ENCODE results near the gene SMC1B. TPM values are rescaled to one million over a fixed set of nuclear protein-coding genes. Genes with fewer than 3 reads are reported as not detected.

The SMC1B gene
- total and polyA plus RNA-seq, 12 donors = 0.05 TPM; not detected in 11

DNA sequence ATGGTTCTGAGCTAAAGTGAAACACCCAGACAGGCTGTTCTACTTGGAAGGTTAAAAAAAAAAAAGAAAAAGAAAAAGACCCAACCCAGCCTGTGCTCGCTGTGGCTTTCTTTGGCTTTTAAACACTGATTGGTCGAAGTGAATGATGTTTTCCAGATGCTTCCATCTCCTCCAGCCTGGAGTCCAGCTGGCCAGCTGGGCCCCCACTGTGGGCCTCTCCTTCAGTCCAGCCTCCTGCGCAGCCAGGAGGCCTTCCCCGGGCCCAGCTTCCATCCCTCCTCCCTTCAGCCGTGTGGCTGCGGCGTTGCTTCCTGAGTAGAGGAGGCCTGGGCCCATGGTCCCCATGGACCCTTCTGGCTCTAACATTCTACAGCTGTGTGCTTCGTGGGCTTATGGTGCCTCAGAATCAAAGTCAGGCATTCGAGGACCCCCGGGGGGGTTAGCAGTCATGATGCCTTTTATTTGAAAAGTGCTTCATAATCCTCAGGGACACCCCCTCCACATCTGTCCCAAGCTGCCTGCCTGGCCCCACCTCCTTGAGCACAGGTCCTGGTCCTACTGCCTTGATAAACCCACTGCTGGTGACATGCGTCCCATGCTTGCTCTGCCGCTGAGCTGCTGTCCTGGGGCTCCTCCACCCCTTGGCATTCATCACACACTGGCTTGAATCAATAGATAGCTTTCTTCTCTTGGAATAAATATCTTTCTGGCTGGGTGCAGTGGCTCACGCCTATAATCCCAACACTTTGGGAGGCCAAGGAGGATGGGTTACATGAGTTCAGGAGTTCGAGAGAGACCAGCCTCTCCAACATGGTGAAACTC lies 47.1 kb upstream of the SMC1B start:
- H3K27me3 ChIP-seq = peaks cover 0 to 14% (median 0%) of the 10 kb centered on the region in 7 donors
- peak; percentile 92 to 98 (median 96) for ATAC-seq

DNA sequence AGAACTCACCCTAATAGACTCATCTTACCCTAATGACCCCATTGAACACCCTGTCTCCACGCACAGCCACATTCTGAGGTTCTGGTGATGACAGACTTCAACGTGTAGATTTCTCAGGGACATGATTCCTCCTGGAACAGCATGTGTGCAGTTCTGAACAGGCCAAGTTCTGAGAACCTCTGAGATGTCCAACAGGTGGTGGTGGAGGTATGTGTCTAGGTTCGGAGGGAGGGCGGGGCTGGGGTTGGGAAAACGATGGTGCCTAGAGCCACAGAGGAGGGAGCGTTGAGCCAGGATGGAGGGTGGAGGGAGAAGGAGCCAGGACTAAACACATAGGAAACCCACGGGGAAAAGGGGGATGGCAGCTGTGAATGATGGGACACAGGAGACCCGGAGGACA lies 45.8 kb upstream of the SMC1B start:
- DNase-seq = no peak
- intact Hi-C loops (cut with DNase I) = no loop called here
- peak overlapping the region in 5 of 10 donors; percentile 58 to 75 (median 72) for H3K27ac ChIP-seq

More for the DNA sequence above, 47.1 kb upstream of the SMC1B start:
- intact Hi-C loops (cut with DNase I) = loop anchor here in 2 of 10 donors (5.0 kb wide), 1 partner anchor 37 kb away; no protein-coding TSS in a partner anchor
- H3K36me3 ChIP-seq = no peaks in the 10 kb centered on the region
- H3K4me1 ChIP-seq = peaks cover 0 to 19% (median 5%) of the 10 kb centered on the region in 9 donors
- peaks cover 0 to 4% (median 0%) of the 10 kb centered on the region in 11 donors for H3K9me3 ChIP-seq
- TF ChIP-seq, protein P1, sequence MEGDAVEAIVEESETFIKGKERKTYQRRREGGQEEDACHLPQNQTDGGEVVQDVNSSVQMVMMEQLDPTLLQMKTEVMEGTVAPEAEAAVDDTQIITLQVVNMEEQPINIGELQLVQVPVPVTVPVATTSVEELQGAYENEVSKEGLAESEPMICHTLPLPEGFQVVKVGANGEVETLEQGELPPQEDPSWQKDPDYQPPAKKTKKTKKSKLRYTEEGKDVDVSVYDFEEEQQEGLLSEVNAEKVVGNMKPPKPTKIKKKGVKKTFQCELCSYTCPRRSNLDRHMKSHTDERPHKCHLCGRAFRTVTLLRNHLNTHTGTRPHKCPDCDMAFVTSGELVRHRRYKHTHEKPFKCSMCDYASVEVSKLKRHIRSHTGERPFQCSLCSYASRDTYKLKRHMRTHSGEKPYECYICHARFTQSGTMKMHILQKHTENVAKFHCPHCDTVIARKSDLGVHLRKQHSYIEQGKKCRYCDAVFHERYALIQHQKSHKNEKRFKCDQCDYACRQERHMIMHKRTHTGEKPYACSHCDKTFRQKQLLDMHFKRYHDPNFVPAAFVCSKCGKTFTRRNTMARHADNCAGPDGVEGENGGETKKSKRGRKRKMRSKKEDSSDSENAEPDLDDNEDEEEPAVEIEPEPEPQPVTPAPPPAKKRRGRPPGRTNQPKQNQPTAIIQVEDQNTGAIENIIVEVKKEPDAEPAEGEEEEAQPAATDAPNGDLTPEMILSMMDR (IDR thresholded peaks at IDR 0.05) = no peak
- WGBS, 2 donors = 64 to 66% methylated on average over 14 of the region's 14 CpGs
- H3K27ac ChIP-seq = peak overlapping the region in 9 of 10 donors; percentile 23 to 78 (median 65)
- peak; percentile 76 to 80 for DNase-seq
- no peak overlapping the region for H3K4me3 ChIP-seq

DNA sequence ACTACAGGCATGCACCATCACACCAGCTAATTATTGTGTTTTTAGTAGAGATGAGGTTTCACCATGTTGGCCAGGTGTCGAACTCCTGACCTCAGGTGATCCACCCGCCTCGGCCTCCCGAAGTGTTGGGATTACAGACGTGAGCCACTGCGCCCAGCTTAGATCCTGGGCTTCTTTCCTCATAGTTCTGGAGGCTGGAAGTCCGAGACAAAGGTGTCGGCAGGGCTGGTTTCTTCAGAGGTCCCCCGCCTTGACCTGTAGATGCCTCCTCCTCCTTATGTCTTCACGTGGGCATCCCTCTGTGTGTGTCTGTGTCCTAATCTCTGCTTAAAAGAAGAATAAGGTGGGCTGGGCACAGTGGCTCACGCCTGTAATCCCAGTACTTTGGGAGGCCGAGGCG lies 45.1 kb upstream of the SMC1B start:
- Histone ChIP-seq H3K9me3 (peaks cover 0 to under 1% (median 0%) of the 10 kb centered on the region in 11 donors), H3K27ac (no peak overlapping the region), H3K36me3 (no peaks in the 10 kb centered on the region), H3K4me3 (no peak overlapping the region), H3K27me3 (peaks cover 0 to 14% (median 0%) of the 10 kb centered on the region in 7 donors), H3K4me1 (peaks cover 0 to 19% (median 5%) of the 10 kb centered on the region in 9 donors)
- intact Hi-C loops (cut with DNase I) = no loop called here
- TF ChIP-seq, protein P1 (IDR thresholded peaks at IDR 0.05) = no peak
- 98% methylated on average over 13 of the region's 13 CpGs for WGBS, 2 donors
- no peak for ATAC-seq
- no peak for DNase-seq

More for the DNA sequence above, 45.8 kb upstream of the SMC1B start:
- WGBS, 2 donors = 90 to 95% methylated on average over 8 of the region's 8 CpGs
- no peak overlapping the region for H3K4me3 ChIP-seq
- peaks cover 0 to 4% (median 0%) of the 10 kb centered on the region in 11 donors for H3K9me3 ChIP-seq
- H3K27me3 ChIP-seq = peaks cover 0 to 14% (median 0%) of the 10 kb centered on the region in 7 donors
- TF ChIP-seq, protein P1 (IDR thresholded peaks at IDR 0.05) = no peak
- no peaks in the 10 kb centered on the region for H3K36me3 ChIP-seq
- ATAC-seq = no peak
- peaks cover 0 to 19% (median 5%) of the 10 kb centered on the region in 9 donors for H3K4me1 ChIP-seq

DNA sequence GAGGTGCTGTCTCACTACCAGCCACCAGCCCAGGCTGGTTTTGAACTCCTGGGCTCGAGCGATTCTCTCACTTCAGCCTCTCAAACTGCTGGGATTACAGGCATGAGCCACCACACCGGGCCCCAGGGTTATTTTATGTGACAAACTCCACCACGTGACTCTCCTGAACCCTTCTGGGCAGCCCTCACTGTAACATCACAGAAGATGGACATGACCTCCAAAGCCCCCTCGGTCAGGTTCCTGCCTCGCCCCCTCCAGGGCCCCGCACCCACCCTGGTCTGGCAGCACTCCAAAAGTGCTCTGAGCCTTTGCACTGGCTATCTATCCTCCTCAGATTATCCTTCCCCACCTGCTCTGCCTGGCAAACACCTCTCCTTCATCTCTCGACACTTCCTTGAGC lies 43.4 kb upstream of the SMC1B start:
- intact Hi-C loops (cut with DNase I) = no loop called here
- Histone ChIP-seq H3K4me1 (peaks cover 0 to 27% (median 8%) of the 10 kb centered on the region in 9 donors), H3K27me3 (peaks cover 0 to 14% (median 0%) of the 10 kb centered on the region in 7 donors), H3K4me3 (no peak overlapping the region), H3K27ac (no peak overlapping the region), H3K36me3 (no peaks in the 10 kb centered on the region), H3K9me3 (no peaks in the 10 kb centered on the region)
- TF ChIP-seq, protein P1 (IDR thresholded peaks at IDR 0.05) = no peak
- no peak for ATAC-seq
- WGBS, 2 donors = 85 to 89% methylated on average over 8 of the region's 8 CpGs
- DNase-seq = no peak
